Fibroblast of lung (primary cell): ENCODE data around the gene PABPN1L. TPM values are rescaled to one million over a fixed set of nuclear protein-coding genes. Genes with fewer than 3 reads are reported as not detected.

Source experiments
- DNase-seq, 2 donors: peaks; one replicate each; pipeline versions ENCODE4 v3.0.0 to v3.0.0-alpha.2; 2010; ENCODE audit warnings: low read depth in 2 of 2
- H2AFZ ChIP-seq: 2 replicates; pipeline ENCODE4 v1.5.1; 2012; ENCODE audit warnings: low read length, control low read depth, inconsistent platforms
- H3K27ac ChIP-seq: 2 replicates; pipeline ENCODE4 v1.5.1; 2011; ENCODE audit warnings: low read length, control low read depth; ENCODE audit not compliant: insufficient read depth
- H3K27me3 ChIP-seq: 2 replicates; pipeline ENCODE4 v1.5.1; 2011; ENCODE audit warnings: mild to moderate bottlenecking, low read length; ENCODE audit not compliant: control insufficient read depth, insufficient read depth
- H3K36me3 ChIP-seq: 2 replicates; pipeline ENCODE4 v1.5.1; 2011; ENCODE audit warnings: low read length; ENCODE audit not compliant: control insufficient read depth, insufficient read depth
- H3K4me1 ChIP-seq: 2 replicates; pipeline ENCODE4 v1.5.1; 2011; ENCODE audit warnings: low read length; ENCODE audit not compliant: control insufficient read depth, insufficient read depth; ENCODE audit errors: extremely low read depth
- H3K4me2 ChIP-seq: 2 replicates; pipeline ENCODE4 v1.5.1; 2011; ENCODE audit warnings: low read length, control low read depth; ENCODE audit not compliant: insufficient read depth; ENCODE audit errors: extremely low read depth
- H3K4me3 ChIP-seq, 4 experiments: fragments of 200-600 bp in 1 of 4; sonication (generic) in 1 of 4; replicated peaks in 1 of 4; 2 replicates each; pipeline ENCODE4 v1.5.1; 2011 to 2016; ENCODE audit warnings: low read length in 4 of 4, low read depth in 3 of 4, mild to moderate bottlenecking in 3 of 4, control low read depth in 2 of 4, inconsistent platforms in 1 of 4, mixed read lengths in 1 of 4; ENCODE audit not compliant: insufficient read depth in 1 of 4; ENCODE audit errors: control extremely low read depth in 1 of 4
- H3K79me2 ChIP-seq: 2 replicates; pipeline ENCODE4 v1.5.1; 2012; ENCODE audit warnings: mild to moderate bottlenecking, low read length, inconsistent platforms; ENCODE audit not compliant: control insufficient read depth, insufficient read depth
- H3K9ac ChIP-seq: 2 replicates; pipeline ENCODE4 v1.5.1; 2011; ENCODE audit warnings: mild to moderate bottlenecking, low read length, control low read depth; ENCODE audit not compliant: insufficient read depth
- H3K9me3 ChIP-seq: 2 replicates; pipeline ENCODE4 v1.5.1; 2012; ENCODE audit warnings: low read depth, low read length; ENCODE audit not compliant: control insufficient read depth, insufficient read depth
- H4K20me1 ChIP-seq: 2 replicates; pipeline ENCODE4 v1.5.1; 2011; ENCODE audit warnings: low read length; ENCODE audit not compliant: control insufficient read depth, insufficient read depth; ENCODE audit errors: extremely low read depth
- CTCF ChIP-seq, 2 donors: IDR thresholded peaks in 1 of 2; conservative IDR thresholded peaks in 1 of 2; 1 replicate in 1 of 2; 2 replicates in 1 of 2; pipeline ENCODE4 v1.5.1; 2011 to 2012; ENCODE audit warnings: low read length in 2 of 2, control low read depth in 1 of 2, inconsistent platforms in 1 of 2, low read depth in 1 of 2, mild to moderate bottlenecking in 1 of 2
- EZH2 ChIP-seq: IDR thresholded peaks from 2 replicates; pipeline ENCODE4 v1.5.1; 2012; ENCODE audit warnings: low read length, control low read depth, mild to moderate bottlenecking; ENCODE audit errors: missing control alignments
- polyA plus RNA-seq, 2 donors: library from polyadenylated mRNA; depleted of rRNA in 1 of 2; stranded (reverse) in 1 of 2; unstranded in 1 of 2; fragments of >200 nt; gene quantifications; 2 replicates each; pipeline ENCODE4 v1.2.1, GENCODE V29; 2011 to 2012; ENCODE audit warnings: missing spikeins in 1 of 2
- total RNA-seq: library from RNA; depleted of rRNA; stranded (reverse); fragments of >200 nt; gene quantifications from 2 replicates; pipeline ENCODE4 v1.2.1, GENCODE V29; 2014

Gene PABPN1L
- total and polyA plus RNA-seq, 2 donors (not counting 1 experiment from before 2014, with no cell fraction given), result not detected

GRCh38 chr16:88842806-88843205, 23.7 kb downstream of the PABPN1L start:
- H3K4me3 ChIP-seq, result no peak overlapping the region
- TF ChIP-seq CTCF (conservative IDR thresholded peaks at IDR 0.05 in 1 of 2, IDR thresholded peaks at IDR 0.05 in 1 of 2; ENCODE audit: low read depth in 1 of 2, low read length in 2 of 2) (no peak), EZH2 (no peak)
- no peak overlapping the region for H3K9ac ChIP-seq
- no peaks in the 10 kb centered on the region for H3K9me3 ChIP-seq
- H3K36me3 ChIP-seq, result peaks cover 3% of the 10 kb centered on the region
- no peak overlapping the region for H3K27ac ChIP-seq
- no peak overlapping the region for H2AFZ ChIP-seq
- H4K20me1 ChIP-seq, result no peaks in the 10 kb centered on the region
- no peak overlapping the region for H3K4me2 ChIP-seq
- H3K79me2 ChIP-seq, result no peaks in the 10 kb centered on the region
- no peaks in the 10 kb centered on the region for H3K4me1 ChIP-seq
- H3K27me3 ChIP-seq, result no peaks in the 10 kb centered on the region
- DNase-seq, result no peak

- no peak for TF ChIP-seq EZH2
- no peak for TF ChIP-seq CTCF (conservative IDR thresholded peaks at IDR 0.05 in 1 of 2, IDR thresholded peaks at IDR 0.05 in 1 of 2; ENCODE audit: low read depth in 1 of 2, low read length in 2 of 2)
- Histone ChIP-seq H3K9ac (no peak overlapping the region), H4K20me1 (no peaks in the 10 kb centered on the region), H3K27ac (no peak overlapping the region), H3K4me1 (no peaks in the 10 kb centered on the region), H3K4me3 (no peak overlapping the region), H3K9me3 (no peaks in the 10 kb centered on the region), H2AFZ (no peak overlapping the region), H3K79me2 (no peaks in the 10 kb centered on the region), H3K36me3 (peaks cover 7% of the 10 kb centered on the region), H3K4me2 (no peak overlapping the region), H3K27me3 (no peaks in the 10 kb centered on the region)
- DNase-seq, result no peak
Measured at GRCh38 chr16:88842308-88842756, 24.1 kb downstream of the PABPN1L start.

GRCh38 chr16:88841521-88842307, 24.7 kb downstream of the PABPN1L start:
- Histone ChIP-seq H4K20me1 (no peaks in the 10 kb centered on the region), H3K79me2 (no peaks in the 10 kb centered on the region), H3K27me3 (no peaks in the 10 kb centered on the region), H3K9ac (no peak overlapping the region), H3K9me3 (no peaks in the 10 kb centered on the region), H3K4me2 (no peak overlapping the region), H3K4me1 (no peaks in the 10 kb centered on the region), H3K4me3 (no peak overlapping the region), H3K36me3 (peaks cover 7% of the 10 kb centered on the region), H2AFZ (no peak overlapping the region), H3K27ac (no peak overlapping the region)
- DNase-seq, result no peak
- TF ChIP-seq EZH2 (no peak), CTCF (conservative IDR thresholded peaks at IDR 0.05 in 1 of 2, IDR thresholded peaks at IDR 0.05 in 1 of 2; ENCODE audit: low read depth in 1 of 2, low read length in 2 of 2) (no peak)
